H1 (cell line): ENCODE data around the gene SHLD3.

Source experiments
- CBX8 ChIP-seq: fragments of 300-800, 300-1000 bp; sonication (generic); IDR thresholded peaks from 2 replicates; pipeline ENCODE4 v1.7.1; 2016; ENCODE audit warnings: low read depth, low read length, borderline replicate concordance
- CEBPB ChIP-seq: IDR thresholded peaks from 2 replicates; pipeline ENCODE4 v1.6.1; 2012; ENCODE audit warnings: low read depth, low read length
- CTCF ChIP-seq, 3 experiments: IDR thresholded peaks; 1 replicate in 2 of 3; 2 replicates in 1 of 3; pipeline versions ENCODE4 v1.5.1 to v1.6.1; 2011; ENCODE audit warnings: low read length in 3 of 3, mild to moderate bottlenecking in 3 of 3, inconsistent platforms in 2 of 3, low read depth in 1 of 3, moderate library complexity in 1 of 3; ENCODE audit not compliant: insufficient read depth in 1 of 3; ENCODE audit errors: control extremely low read depth in 1 of 3
- GABPA ChIP-seq: IDR thresholded peaks from 2 replicates; pipeline ENCODE4 v1.6.1; 2011; ENCODE audit warnings: mild to moderate bottlenecking, low read length, moderate library complexity, borderline replicate concordance; ENCODE audit not compliant: insufficient read depth
- JUND ChIP-seq: IDR thresholded peaks from 2 replicates; pipeline ENCODE4 v1.6.1; 2011; ENCODE audit warnings: mild to moderate bottlenecking, improper control_type of control experiment, low read length
- KDM5A ChIP-seq: fragments of 200-600 bp; IDR thresholded peaks from 2 replicates; pipeline ENCODE4 v1.7.1; 2012; ENCODE audit warnings: mild to moderate bottlenecking, low read length, inconsistent platforms, mixed read lengths
- MAX ChIP-seq: IDR thresholded peaks from 2 replicates; pipeline ENCODE4 v1.6.1; 2012; ENCODE audit warnings: inconsistent platforms
- POLR2A ChIP-seq, 2 experiments: IDR thresholded peaks; 1 replicate in 1 of 2; 2 replicates in 1 of 2; pipeline ENCODE4 v1.6.1; 2011; ENCODE audit warnings: low read depth in 2 of 2, low read length in 2 of 2, mild to moderate bottlenecking in 2 of 2; ENCODE audit errors: control extremely low read depth in 1 of 2
- RAD21 ChIP-seq, 2 experiments: IDR thresholded peaks in 1 of 2; conservative IDR thresholded peaks in 1 of 2; 2 replicates each; pipeline ENCODE4 v1.6.1; 2011; ENCODE audit warnings: low read depth in 2 of 2, low read length in 2 of 2, improper control_type of control experiment in 1 of 2, inconsistent platforms in 1 of 2, mild to moderate bottlenecking in 1 of 2, moderate library complexity in 1 of 2
- SIN3A ChIP-seq, 2 experiments: IDR thresholded peaks in 1 of 2; conservative IDR thresholded peaks in 1 of 2; 2 replicates each; pipeline ENCODE4 v1.6.1; 2011 to 2012; ENCODE audit warnings: low read length in 2 of 2, improper control_type of control experiment in 1 of 2, low read depth in 1 of 2, mild to moderate bottlenecking in 1 of 2
- SIX5 ChIP-seq: IDR thresholded peaks from 2 replicates; pipeline ENCODE4 v1.6.1; 2011; ENCODE audit warnings: mild to moderate bottlenecking, low read depth, low read length

GRCh38 chr5:65623482-65623881, 1.3 kb upstream of the SHLD3 start:
- TF ChIP-seq GABPA = no peak
- no peak for TF ChIP-seq CEBPB
- TF ChIP-seq MAX = no peak
- TF ChIP-seq KDM5A = no peak
- no peak for TF ChIP-seq SIX5
- TF ChIP-seq POLR2A (IDR thresholded peaks at IDR 0.05; ENCODE audit: control extremely low read depth in 1 of 2, low read depth in 2 of 2, low read length in 2 of 2) = no peak
- TF ChIP-seq SIN3A (conservative IDR thresholded peaks at IDR 0.05 in 1 of 2, IDR thresholded peaks at IDR 0.05 in 1 of 2; ENCODE audit: low read depth in 1 of 2, low read length in 2 of 2) = no peak
- TF ChIP-seq JUND = no peak
- TF ChIP-seq RAD21 (IDR thresholded peaks at IDR 0.05 in 1 of 2, conservative IDR thresholded peaks at IDR 0.05 in 1 of 2; ENCODE audit: low read depth in 2 of 2, low read length in 2 of 2) = no peak
- no peak for TF ChIP-seq CTCF (IDR thresholded peaks at IDR 0.05; ENCODE audit: control extremely low read depth in 1 of 3, insufficient read depth in 1 of 3, low read depth in 1 of 3, low read length in 3 of 3)
- no peak for TF ChIP-seq CBX8
